Heart right ventricle (tissue), 16 donors: ENCODE results near the gene SYNJ2. TPM values are rescaled to one million over a fixed set of nuclear protein-coding genes. Genes with fewer than 3 reads are reported as not detected.

Experiments
- ATAC-seq, 8 donors: fragments of 200-7000 bp; cut with Tn5 transposase; one replicate each; pipeline ENCODE4 v1.9.1; 2020; ENCODE audit warnings: mild to moderate bottlenecking in 8 of 8, moderate library complexity in 8 of 8, moderate number of reproducible peaks in 1 of 8
- DNase-seq, 2 donors: peaks; one replicate each; pipeline ENCODE4 v3.0.0-alpha.2; 2020
- H3K27ac ChIP-seq, 10 donors: fragments of 200-600 bp; sonication (generic) in 2 of 10; one replicate each; pipeline versions ENCODE4 v1.5.0 to v1.8.0; 2020 to 2022; ENCODE audit warnings: mild to moderate bottlenecking in 3 of 10
- H3K27me3 ChIP-seq, 7 donors: fragments of 200-600 bp; one replicate each; pipeline ENCODE4 v1.8.0; 2021 to 2022; ENCODE audit warnings: mild to moderate bottlenecking in 2 of 7
- H3K36me3 ChIP-seq, 9 donors: fragments of 200-600 bp; sonication (generic) in 1 of 9; one replicate each; pipeline versions ENCODE4 v1.5.0 to v1.8.0; 2020 to 2022; ENCODE audit warnings: mild to moderate bottlenecking in 2 of 9
- H3K4me1 ChIP-seq, 9 donors: fragments of 200-600 bp; sonication (generic) in 1 of 9; one replicate each; pipeline versions ENCODE4 v1.5.0 to v1.8.0; 2020 to 2022; ENCODE audit warnings: mild to moderate bottlenecking in 4 of 9
- H3K4me3 ChIP-seq, 10 donors: fragments of 200-600 bp; sonication (generic) in 2 of 10; one replicate each; pipeline versions ENCODE4 v1.5.0 to v1.8.0; 2020 to 2022; ENCODE audit warnings: mild to moderate bottlenecking in 7 of 10, moderate library complexity in 2 of 10
- H3K9me3 ChIP-seq, 11 donors: fragments of 200-600 bp in 10 of 11; sonication (generic) in 2 of 11; one replicate each; pipeline versions ENCODE4 v1.5.0 to v1.8.0; 2013 to 2022; ENCODE audit warnings: mild to moderate bottlenecking in 2 of 11, control low read depth in 1 of 11, moderate library complexity in 1 of 11
- WGBS, 2 donors: extraction: QIAGEN DNeasy Blood & Tissue Kit; methylation state at CpG; one replicate each; pipeline ENCODE4 v1.1.7; 2013; ENCODE audit warnings: inconsistent platforms in 1 of 2; 5-methylcytosine and 5-hydroxymethylcytosine counted together
- intact Hi-C, 10 donors: fragments of 100-400 bp; cut with DNase I; formaldehyde crosslinking; loops; one replicate each; pipeline versions ENCODE4 v1.11.1 to v1.14.2; 2022
- polyA plus RNA-seq, 2 donors: library from polyadenylated mRNA; stranded (reverse); fragments of 200-250 nt; gene quantifications; one replicate each; pipeline ENCODE4 v1.2.3, GENCODE V29; 2013
- total RNA-seq, 10 donors: library from RNA; stranded (reverse); fragmentation: NEBNext Ultra II Directional in 3 of 10; extraction: Animal tissue kit (Norgen Biotek cat#: 25700) in 3 of 10; gene quantifications; one replicate each; pipeline versions ENCODE4 v1.2.1 to v1.2.4, GENCODE V29; 2021 to 2023
- TF ChIP-seq, protein P1 (sequence below), 9 donors: fragments of 200-600 bp; sonication (generic) in 2 of 9; IDR thresholded peaks; one replicate each; pipeline versions ENCODE4 v1.5.0 to v1.8.0; 2021 to 2022; ENCODE audit warnings: antibody characterized with exemption in 9 of 9, mild to moderate bottlenecking in 5 of 9, moderate library complexity in 1 of 9
- donor health status: Arrhythmogenic right ventricular cardiomyopathy.
- donor health status: ischemic (EF 13 %, LVEDD 7.1; RV severe dilation, severe dysfunction).
- donor health status: healthy with polysubstance abuse.
- donor health status: DM: no; HTN: yes; CAD: no.
- donor health status: DM: no; HTN: no; CAD: no.
- donor health status: ischemic (EF 25% LVEDD 6.9; RV normal size, moderate dysfunction).
- donor health status: ischemic (EF 25% LVEDD 5.7; RV mildly dilated, moderate dysfunction).
- donor health status: healthy.
- donor health status: DM: yes; HTN: yes; CAD: no.
- donor health status: Ischemic cardiomyopathy.
- donor health status: ischemic (EF 35%, LVEDD 5.7; RV mildly dilated, moderate dysfunction).
- donor health status: nonischemic (EF 11% LVEDD 7.7; RV severe dilation, severe dysfunction).
- donor health status: DM: yes; HTN: yes; CAD: no.
- donor health status: PGD.
- donor health status: ischemic (EF 29% LVEDD 5.4; RV normal size, mild dysfunction).
- donor health status: nonischemic (EF 23%, LVEDD 6.1; RV moderate dilation, normal function).

SYNJ2 gene
- total and polyA plus RNA-seq, 12 donors, result 14.0 to 27.8 (median 19.0) TPM

DNA sequence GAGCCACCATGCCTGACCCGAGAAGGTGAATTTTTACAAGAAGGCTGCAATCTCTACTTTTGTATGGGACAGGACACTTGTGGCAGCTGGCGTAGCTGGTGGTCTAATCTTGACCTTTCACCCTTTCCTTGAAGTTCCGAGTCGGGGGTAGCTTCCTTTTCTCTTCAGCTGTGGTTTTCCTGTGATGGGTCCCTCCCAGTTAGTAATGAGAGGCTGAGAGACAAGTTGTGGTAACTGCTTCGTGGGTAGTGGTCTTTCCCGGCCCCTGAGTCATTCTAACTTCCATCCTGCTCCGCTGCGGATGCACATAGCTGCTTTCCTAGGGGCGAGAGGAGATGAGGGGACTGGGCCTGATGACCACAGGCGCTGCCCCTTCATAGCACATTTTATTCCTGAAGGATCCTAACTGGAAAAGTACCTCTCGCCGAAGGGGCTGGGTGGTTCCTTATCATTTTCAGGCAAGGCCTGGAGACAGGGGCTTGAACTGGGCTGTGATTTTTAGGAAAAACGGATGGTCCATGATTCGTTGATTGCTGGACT, 3.1 kb downstream of the SYNJ2 start:
- no peak overlapping the region for H3K27ac ChIP-seq
- WGBS, 2 donors, result 80 to 89% methylated on average over 14 of the region's 14 CpGs
- intact Hi-C loops, result loop anchor here in 7 of 10 donors (5.0 to 10.0 kb wide), 5 partner anchors 43 to 88 kb away; no protein-coding TSS in a partner anchor

DNA sequence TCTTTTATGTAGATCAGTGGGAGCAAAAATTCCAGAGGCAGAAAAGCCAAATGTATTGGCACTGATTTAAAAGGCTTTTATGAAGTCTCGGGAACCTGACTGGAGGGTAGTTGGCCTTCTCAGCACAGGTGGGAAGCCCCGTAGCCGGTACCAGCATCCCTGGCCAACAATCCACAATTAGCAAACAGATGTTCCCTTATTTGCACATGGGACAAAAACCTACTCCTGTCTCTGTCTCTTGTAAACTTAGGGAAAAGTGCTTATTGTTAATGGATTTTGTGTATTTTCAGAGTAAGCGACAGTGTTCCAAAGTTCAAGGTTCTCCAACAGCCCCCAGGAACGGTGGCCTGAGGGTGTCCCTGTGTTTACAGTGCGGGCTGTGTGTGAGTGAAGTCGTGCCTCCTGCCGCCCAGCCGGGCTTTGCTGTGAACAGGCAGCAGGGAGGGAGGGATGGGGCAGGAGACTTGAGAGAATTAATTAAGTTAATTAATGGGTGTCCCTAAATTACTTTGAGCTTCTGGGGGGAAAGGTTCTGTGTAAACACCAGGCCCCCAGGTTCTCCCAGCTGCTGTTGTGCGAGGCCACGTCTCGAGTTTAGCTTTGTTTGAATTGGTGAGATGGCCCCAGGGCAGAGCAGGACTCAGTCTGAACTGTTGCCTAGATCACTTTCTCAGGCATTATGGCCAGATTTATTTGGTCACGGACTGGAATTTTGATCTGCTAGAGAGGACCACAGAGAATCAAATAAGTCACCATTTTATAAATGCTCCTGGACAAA, 3.9 kb downstream of the SYNJ2 start:
- intact Hi-C loops, result loop anchor here in 2 of 10 donors (5.0 to 10.0 kb wide), 2 partner anchors 49 to 87 kb away; no protein-coding TSS in a partner anchor
- ATAC-seq (no peak), DNase-seq (no peak)
- TF ChIP-seq, protein P1, sequence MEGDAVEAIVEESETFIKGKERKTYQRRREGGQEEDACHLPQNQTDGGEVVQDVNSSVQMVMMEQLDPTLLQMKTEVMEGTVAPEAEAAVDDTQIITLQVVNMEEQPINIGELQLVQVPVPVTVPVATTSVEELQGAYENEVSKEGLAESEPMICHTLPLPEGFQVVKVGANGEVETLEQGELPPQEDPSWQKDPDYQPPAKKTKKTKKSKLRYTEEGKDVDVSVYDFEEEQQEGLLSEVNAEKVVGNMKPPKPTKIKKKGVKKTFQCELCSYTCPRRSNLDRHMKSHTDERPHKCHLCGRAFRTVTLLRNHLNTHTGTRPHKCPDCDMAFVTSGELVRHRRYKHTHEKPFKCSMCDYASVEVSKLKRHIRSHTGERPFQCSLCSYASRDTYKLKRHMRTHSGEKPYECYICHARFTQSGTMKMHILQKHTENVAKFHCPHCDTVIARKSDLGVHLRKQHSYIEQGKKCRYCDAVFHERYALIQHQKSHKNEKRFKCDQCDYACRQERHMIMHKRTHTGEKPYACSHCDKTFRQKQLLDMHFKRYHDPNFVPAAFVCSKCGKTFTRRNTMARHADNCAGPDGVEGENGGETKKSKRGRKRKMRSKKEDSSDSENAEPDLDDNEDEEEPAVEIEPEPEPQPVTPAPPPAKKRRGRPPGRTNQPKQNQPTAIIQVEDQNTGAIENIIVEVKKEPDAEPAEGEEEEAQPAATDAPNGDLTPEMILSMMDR (IDR thresholded peaks at IDR 0.05), result no peak
- 81 to 84% methylated on average over 13 of the region's 13 CpGs for WGBS, 2 donors
- Histone ChIP-seq H3K27ac (no peak overlapping the region), H3K9me3 (no peaks in the 10 kb centered on the region), H3K36me3 (no peaks in the 10 kb centered on the region), H3K4me1 (peaks cover 7 to 60% (median 27%) of the 10 kb centered on the region in 9 donors), H3K27me3 (peaks cover 0 to 5% (median 0%) of the 10 kb centered on the region in 7 donors), H3K4me3 (no peak overlapping the region)

More for the DNA sequence above, 3.1 kb downstream of the SYNJ2 start:
- ATAC-seq (no peak), DNase-seq (no peak)
- peaks cover 0 to 5% (median 0%) of the 10 kb centered on the region in 7 donors for H3K27me3 ChIP-seq
- TF ChIP-seq, protein P1 (IDR thresholded peaks at IDR 0.05), result no peak
- H3K4me1 ChIP-seq, result peaks cover 0 to 52% (median 19%) of the 10 kb centered on the region in 9 donors
- H3K9me3 ChIP-seq, result no peaks in the 10 kb centered on the region
- H3K4me3 ChIP-seq, result no peak overlapping the region
- H3K36me3 ChIP-seq, result no peaks in the 10 kb centered on the region

DNA sequence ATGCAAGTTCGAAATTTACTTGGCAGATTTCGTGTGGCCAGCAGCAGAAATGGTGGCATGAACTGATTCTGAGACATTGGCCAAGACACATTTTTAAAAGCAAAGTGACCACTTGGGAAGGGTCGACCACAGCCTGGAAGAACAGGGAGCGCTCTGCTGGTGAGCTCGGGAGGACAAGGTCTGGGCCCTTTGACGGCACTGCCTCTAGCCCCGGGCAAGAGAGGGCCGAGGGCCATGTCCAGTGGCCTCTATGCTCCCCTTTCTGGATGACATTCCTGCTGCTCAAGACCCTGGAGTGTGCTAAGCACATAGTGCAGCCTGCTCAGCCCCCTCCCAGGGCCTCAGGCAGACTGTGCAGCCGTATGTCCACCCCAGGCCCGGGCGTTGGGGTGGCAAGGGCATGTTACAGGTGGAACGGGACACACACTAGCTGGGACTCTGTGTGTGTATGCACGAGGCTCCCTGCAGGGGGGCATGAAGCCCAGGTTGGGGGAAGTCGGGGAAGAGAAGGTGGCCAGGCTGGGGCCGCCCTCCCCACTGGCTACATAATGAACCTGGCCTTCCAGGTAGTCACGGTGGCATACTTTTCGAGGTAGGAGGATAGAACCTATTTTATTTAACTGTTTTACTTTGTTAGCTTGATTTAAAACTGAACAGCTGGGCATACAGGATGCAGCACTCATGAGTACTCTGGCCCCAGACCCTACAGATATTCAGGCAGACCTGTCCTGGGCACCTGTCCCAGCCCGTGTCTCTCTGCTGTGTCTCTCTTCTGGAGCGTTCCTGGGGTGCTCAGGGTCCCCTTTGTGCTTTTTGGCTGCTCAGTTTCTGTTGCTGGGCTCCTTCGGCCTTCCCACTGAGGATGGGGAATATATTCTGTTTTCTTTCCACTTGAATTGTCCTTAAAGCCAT, 6.4 kb downstream of the SYNJ2 start:
- Histone ChIP-seq H3K9me3 (no peaks in the 10 kb centered on the region), H3K36me3 (no peaks in the 10 kb centered on the region), H3K27me3 (no peaks in the 10 kb centered on the region), H3K4me3 (no peak overlapping the region), H3K27ac (peak overlapping the region in 4 of 10 donors; percentile 1 to 36 (median 16)), H3K4me1 (peaks cover 7 to 51% (median 22%) of the 10 kb centered on the region in 9 donors)
- DNase-seq, result no peak
- intact Hi-C loops, result loop anchor here in 2 of 10 donors (5.0 to 10.0 kb wide), 2 partner anchors 47 to 84 kb away; no protein-coding TSS in a partner anchor
- TF ChIP-seq, protein P1 (IDR thresholded peaks at IDR 0.05), result no peak
- peak in 3 of 8 donors; percentile 10 to 37 (median 21) for ATAC-seq
- WGBS, 2 donors, result 86 to 89% methylated on average over 20 of the region's 20 CpGs

DNA sequence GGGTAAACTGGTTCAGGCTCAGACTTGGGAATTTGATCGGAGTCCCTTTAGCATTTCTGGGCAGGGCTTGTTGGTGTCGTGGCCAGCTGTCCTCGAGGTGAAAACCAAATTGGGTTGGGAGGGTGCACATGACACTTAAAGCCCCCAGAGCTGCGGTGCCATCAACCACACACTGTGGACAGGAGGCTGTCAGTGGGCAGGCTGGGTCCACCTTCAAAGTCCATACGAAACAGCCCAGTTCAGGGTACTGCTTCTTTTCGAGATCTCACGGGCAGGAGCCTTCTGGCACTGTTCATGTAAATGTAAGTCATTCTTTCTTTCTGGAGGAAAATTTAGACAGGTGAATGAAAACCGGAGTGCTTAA, 7.0 kb downstream of the SYNJ2 start:
- TF ChIP-seq, protein P1 (IDR thresholded peaks at IDR 0.05), result no peak
- Histone ChIP-seq H3K9me3 (no peaks in the 10 kb centered on the region), H3K36me3 (no peaks in the 10 kb centered on the region), H3K4me1 (peaks cover 7 to 53% (median 21%) of the 10 kb centered on the region in 9 donors), H3K27ac (peak overlapping the region in 3 of 10 donors; percentile 3 to 36 (median 30)), H3K4me3 (no peak overlapping the region), H3K27me3 (no peaks in the 10 kb centered on the region)
- DNase-seq (no peak), ATAC-seq (no peak)
- WGBS, 2 donors, result 69 to 72% methylated on average over 8 of the region's 8 CpGs
- intact Hi-C loops, result loop anchor here in 2 of 10 donors (5.0 to 10.0 kb wide), 2 partner anchors 46 to 84 kb away; no protein-coding TSS in a partner anchor
